GM18511 (cell line): ENCODE data around the gene SLC41A3.
"Not testable (repeated sequence)": the region's sequence is repeated elsewhere in the genome, so short reads cannot be mapped to it uniquely, and the experiment has no call there.

Experiments
- ATAC-seq: cut with Tn5 transposase; IDR thresholded peaks from one replicate; pipeline ENCODE4 v1.9.1; 2021; ENCODE audit warnings: mild to moderate bottlenecking, moderate library complexity; ENCODE audit not compliant: unreplicated experiment

Gene SLC41A3

GRCh38 chr3:126056681-126057500, 27.0 kb downstream of the SLC41A3 start:
- no peak for ATAC-seq

- ATAC-seq: no peak
Measured at GRCh38 chr3:126056088-126056487, 27.8 kb downstream of the SLC41A3 start.

- ATAC-seq: no peak
Measured at GRCh38 chr3:126054870-126055269, 29.1 kb downstream of the SLC41A3 start.

GRCh38 chr3:126053949-126054569, 29.9 kb downstream of the SLC41A3 start:
- no peak for ATAC-seq

GRCh38 chr3:126053513-126053912, 30.4 kb downstream of the SLC41A3 start:
- no peak for ATAC-seq

GRCh38 chr3:126052196-126053058, 31.5 kb downstream of the SLC41A3 start:
- peak; percentile 61 for ATAC-seq

- no peak for ATAC-seq
Measured at GRCh38 chr3:126051741-126052140, 32.2 kb downstream of the SLC41A3 start.

GRCh38 chr3:126051234-126051633, 32.7 kb downstream of the SLC41A3 start:
- ATAC-seq: no peak

- ATAC-seq: no peak
Measured at GRCh38 chr3:126050626-126051025, 33.3 kb downstream of the SLC41A3 start.

- ATAC-seq: no peak
Measured at GRCh38 chr3:126050050-126050392, 33.9 kb downstream of the SLC41A3 start.

- ATAC-seq: no peak
Measured at GRCh38 chr3:126049289-126050049, 34.5 kb downstream of the SLC41A3 start.

GRCh38 chr3:126040386-126040785, 43.5 kb downstream of the SLC41A3 start:
- no peak for ATAC-seq

GRCh38 chr3:126039870-126040269, 44.1 kb downstream of the SLC41A3 start:
- ATAC-seq: no peak

- ATAC-seq: not testable (repeated sequence)
Measured at GRCh38 chr3:126038791-126039190, 45.1 kb downstream of the SLC41A3 start.

GRCh38 chr3:126036056-126036549, 47.8 kb downstream of the SLC41A3 start:
- ATAC-seq: no peak

- no peak for ATAC-seq
Measured at GRCh38 chr3:126035362-126036050, 48.4 kb downstream of the SLC41A3 start.

GRCh38 chr3:126034481-126035361, 49.2 kb downstream of the SLC41A3 start:
- no peak for ATAC-seq

- ATAC-seq: no peak
Measured at GRCh38 chr3:126033765-126034164, 50.2 kb downstream of the SLC41A3 start.
